Esophagus squamous epithelium (tissue), 4 donors: ENCODE data around the gene MRAP.

ENCODE experiments used
- POLR2A ChIP-seq, 4 donors: fragments of 450-650 bp; IDR thresholded peaks; one replicate each; pipeline ENCODE4 v1.6.1; 2017; ENCODE audit warnings: antibody characterized with exemption in 4 of 4, mild to moderate bottlenecking in 4 of 4, moderate library complexity in 3 of 4
- TF ChIP-seq, protein P1 (sequence below), 6 experiments: fragments of 450-650 bp in 4 of 6; fragments of 200-600 bp in 2 of 6; sonication (generic) in 2 of 6; IDR thresholded peaks; one replicate each; pipeline ENCODE4 v1.5.1; 2016 to 2019; ENCODE audit warnings: antibody characterized with exemption in 6 of 6, mild to moderate bottlenecking in 4 of 6, moderate library complexity in 4 of 6

DNA sequence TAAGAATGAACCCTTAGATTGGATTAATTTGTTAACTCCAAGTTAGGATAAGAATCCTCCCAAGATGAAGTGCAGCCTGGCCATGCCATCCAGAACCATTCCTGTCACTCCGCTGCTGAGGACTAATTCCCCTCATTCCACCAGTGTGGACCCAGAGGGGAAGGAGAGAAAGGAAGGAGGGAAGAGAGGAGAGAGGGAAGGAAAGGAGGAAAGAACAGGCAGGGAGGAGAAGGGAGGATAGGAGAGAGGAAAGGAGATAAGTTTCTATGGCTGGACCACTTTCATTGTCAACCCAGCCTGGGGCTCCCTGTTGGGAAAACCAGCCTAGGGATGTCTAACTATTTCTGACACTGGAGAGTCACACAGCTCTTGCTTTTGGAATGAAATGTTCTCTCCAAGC lies 4.7 kb downstream of the MRAP start:
- TF ChIP-seq, protein P1, sequence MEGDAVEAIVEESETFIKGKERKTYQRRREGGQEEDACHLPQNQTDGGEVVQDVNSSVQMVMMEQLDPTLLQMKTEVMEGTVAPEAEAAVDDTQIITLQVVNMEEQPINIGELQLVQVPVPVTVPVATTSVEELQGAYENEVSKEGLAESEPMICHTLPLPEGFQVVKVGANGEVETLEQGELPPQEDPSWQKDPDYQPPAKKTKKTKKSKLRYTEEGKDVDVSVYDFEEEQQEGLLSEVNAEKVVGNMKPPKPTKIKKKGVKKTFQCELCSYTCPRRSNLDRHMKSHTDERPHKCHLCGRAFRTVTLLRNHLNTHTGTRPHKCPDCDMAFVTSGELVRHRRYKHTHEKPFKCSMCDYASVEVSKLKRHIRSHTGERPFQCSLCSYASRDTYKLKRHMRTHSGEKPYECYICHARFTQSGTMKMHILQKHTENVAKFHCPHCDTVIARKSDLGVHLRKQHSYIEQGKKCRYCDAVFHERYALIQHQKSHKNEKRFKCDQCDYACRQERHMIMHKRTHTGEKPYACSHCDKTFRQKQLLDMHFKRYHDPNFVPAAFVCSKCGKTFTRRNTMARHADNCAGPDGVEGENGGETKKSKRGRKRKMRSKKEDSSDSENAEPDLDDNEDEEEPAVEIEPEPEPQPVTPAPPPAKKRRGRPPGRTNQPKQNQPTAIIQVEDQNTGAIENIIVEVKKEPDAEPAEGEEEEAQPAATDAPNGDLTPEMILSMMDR (IDR thresholded peaks at IDR 0.05): no peak
- no peak for TF ChIP-seq POLR2A (IDR thresholded peaks at IDR 0.05)
